KG1 (cell line): ENCODE results near the gene MSMB.
"Not testable (repeated sequence)": the region's sequence is repeated elsewhere in the genome, so short reads cannot be mapped to it uniquely, and the experiment has no call there.

Experiments used
- DNase-seq: peaks from one replicate; lab custom pipeline; 2025; lab: John Stamatoyannopoulos, UW

The MSMB gene

GRCh38 chr10:46069771-46070463 lies 23.8 kb upstream of the MSMB start:
- DNase-seq: no peak

GRCh38 chr10:46068905-46069304 lies 22.8 kb upstream of the MSMB start:
- DNase-seq: no peak

- DNase-seq: no peak
Observed at GRCh38 chr10:46068117-46068516, 22.0 kb upstream of the MSMB start.

- no peak for DNase-seq
Observed at GRCh38 chr10:46064269-46064817, 18.3 kb upstream of the MSMB start.

- no peak for DNase-seq
Observed at GRCh38 chr10:46062723-46063428, 16.8 kb upstream of the MSMB start.

GRCh38 chr10:46060706-46061105 lies 14.6 kb upstream of the MSMB start:
- no peak for DNase-seq

GRCh38 chr10:46057927-46058326 lies 11.9 kb upstream of the MSMB start:
- not testable (repeated sequence) for DNase-seq

- DNase-seq: no peak
Observed at GRCh38 chr10:46057038-46057437, 11.0 kb upstream of the MSMB start.

GRCh38 chr10:46055771-46056170 lies 9.7 kb upstream of the MSMB start:
- DNase-seq: no peak

GRCh38 chr10:46053534-46054434 lies 7.7 kb upstream of the MSMB start:
- no peak for DNase-seq

GRCh38 chr10:46052791-46053375 lies 6.8 kb upstream of the MSMB start:
- DNase-seq: no peak

GRCh38 chr10:46052057-46052790 lies 6.2 kb upstream of the MSMB start:
- no peak for DNase-seq

- no peak for DNase-seq
Observed at GRCh38 chr10:46050941-46051623, 5.0 kb upstream of the MSMB start.

- DNase-seq: not testable (repeated sequence)
Observed at GRCh38 chr10:46049497-46049831, 3.4 kb upstream of the MSMB start.

GRCh38 chr10:46048152-46048551 lies 2.1 kb upstream of the MSMB start:
- no peak for DNase-seq

- DNase-seq: no peak
Observed at GRCh38 chr10:46042527-46042926, 3.5 kb downstream of the MSMB start.

- DNase-seq: no peak
Observed at GRCh38 chr10:46040004-46040403, 6.1 kb downstream of the MSMB start.

- no peak for DNase-seq
Observed at GRCh38 chr10:46037107-46037825, 8.8 kb downstream of the MSMB start.

- DNase-seq: no peak
Observed at GRCh38 chr10:46035923-46036849, 9.9 kb downstream of the MSMB start.
